WTC11 (cell line): ENCODE measurements around the gene SPDL1. TPM values are rescaled to one million over a fixed set of nuclear protein-coding genes. Genes with fewer than 3 reads are reported as not detected.

Source experiments
- ATAC-seq: fragments of 200-7000 bp; cut with Tn5 transposase; 2 replicates; pipeline ENCODE4 v1.10.0; 2021; ENCODE audit warnings: mild to moderate bottlenecking, moderate library complexity
- CTCF ChIA-PET: fragments of 300-600 bp; sonication (Branson Sonifier 250); formaldehyde crosslinking; loops from one replicate; lab custom pipeline; 2021; ENCODE audit warnings: antibody characterized with exemption; lab: Charles Lee
- POLR2A ChIA-PET: fragments of 350-600 bp; sonication (Branson Sonifier 250); formaldehyde crosslinking; loops from one replicate; lab custom pipeline; 2021; ENCODE audit warnings: antibody characterized with exemption; lab: Charles Lee
- DNase-seq: peaks from one replicate; pipeline ENCODE4 v3.0.0; 2021; ENCODE audit warnings: low spot score
- H3K27ac Mint-ChIP-seq: 2 replicates; pipeline ENCODE4 v1.8.0; 2021; ENCODE audit warnings: mixed read lengths
- H3K27me3 Mint-ChIP-seq: 2 replicates; pipeline ENCODE4 v1.8.0; 2021; ENCODE audit warnings: low read depth, mild to moderate bottlenecking, moderate library complexity, mixed read lengths
- H3K36me3 Mint-ChIP-seq: 2 replicates; pipeline ENCODE4 v1.8.0; 2021; ENCODE audit warnings: mixed read lengths
- H3K4me1 Mint-ChIP-seq: 2 replicates; pipeline ENCODE4 v1.8.0; 2022; ENCODE audit warnings: mixed read lengths
- H3K4me3 Mint-ChIP-seq: 2 replicates; pipeline ENCODE4 v1.8.0; 2021; ENCODE audit warnings: mild to moderate bottlenecking, moderate library complexity, mixed read lengths
- H3K9me3 Mint-ChIP-seq: 2 replicates; pipeline ENCODE4 v1.8.0; 2021; ENCODE audit warnings: mixed read lengths
- CREM ChIP-seq: sonication (generic); formaldehyde crosslinking; IDR thresholded peaks from 2 replicates; pipeline ENCODE4 v1.8.1; 2022; ENCODE audit warnings: mild to moderate bottlenecking, missing genetic modification reagents, moderate library complexity
- E2F5 ChIP-seq: sonication (generic); formaldehyde crosslinking; IDR thresholded peaks from 2 replicates; pipeline ENCODE4 v1.8.1; 2022; ENCODE audit warnings: mild to moderate bottlenecking, moderate library complexity, missing genetic modification reagents
- EMX1 ChIP-seq: fragments of 250-450 bp; sonication (Bioruptor Pico); IDR thresholded peaks from 2 replicates; pipeline ENCODE4 v1.8.0; 2021; ENCODE audit warnings: mild to moderate bottlenecking
- ESRRA ChIP-seq: sonication (generic); formaldehyde crosslinking; IDR thresholded peaks from 2 replicates; pipeline ENCODE4 v1.8.1; 2022; ENCODE audit warnings: mild to moderate bottlenecking, missing genetic modification reagents, borderline replicate concordance
- FOXJ3 ChIP-seq: sonication (generic); formaldehyde crosslinking; IDR thresholded peaks from 2 replicates; pipeline ENCODE4 v1.9.0; 2021; ENCODE audit warnings: missing genetic modification reagents, mild to moderate bottlenecking, borderline replicate concordance
- FOXK1 ChIP-seq: sonication (generic); formaldehyde crosslinking; IDR thresholded peaks from 2 replicates; pipeline ENCODE4 v1.8.0; 2022; ENCODE audit warnings: mild to moderate bottlenecking, moderate library complexity, missing genetic modification reagents
- GRHL2 ChIP-seq: fragments of 250-450 bp; sonication (Bioruptor Pico); IDR thresholded peaks from 2 replicates; pipeline ENCODE4 v1.8.0; 2022; ENCODE audit warnings: mild to moderate bottlenecking, moderate library complexity; ENCODE audit not compliant: insufficient replicate concordance, severe bottlenecking
- IRF1 ChIP-seq: sonication (generic); formaldehyde crosslinking; IDR thresholded peaks from 2 replicates; pipeline ENCODE4 v1.8.0; 2023; ENCODE audit warnings: missing genetic modification reagents
- MAX ChIP-seq: sonication (generic); formaldehyde crosslinking; IDR thresholded peaks from 2 replicates; pipeline ENCODE4 v1.8.0; 2022; ENCODE audit warnings: mild to moderate bottlenecking, missing genetic modification reagents
- NR2C2 ChIP-seq: sonication (generic); formaldehyde crosslinking; IDR thresholded peaks from 2 replicates; pipeline ENCODE4 v1.8.0; 2022; ENCODE audit warnings: mild to moderate bottlenecking, missing genetic modification reagents
- NR3C1 ChIP-seq: sonication (generic); formaldehyde crosslinking; conservative IDR thresholded peaks from 2 replicates; pipeline ENCODE4 v1.8.1; 2023; ENCODE audit warnings: low read depth, mild to moderate bottlenecking, missing genetic modification reagents
- PRDM15 ChIP-seq: sonication (generic); formaldehyde crosslinking; IDR thresholded peaks from 2 replicates; pipeline ENCODE4 v1.8.0; 2022; ENCODE audit warnings: missing genetic modification reagents
- SP1 ChIP-seq: sonication (generic); formaldehyde crosslinking; conservative IDR thresholded peaks from 2 replicates; pipeline ENCODE4 v1.8.1; 2022; ENCODE audit warnings: missing genetic modification reagents
- TP53 ChIP-seq: sonication (generic); formaldehyde crosslinking; IDR thresholded peaks from 2 replicates; pipeline ENCODE4 v1.8.1; 2023; ENCODE audit warnings: mild to moderate bottlenecking, missing genetic modification reagents
- ZBTB21 ChIP-seq: sonication (generic); formaldehyde crosslinking; IDR thresholded peaks from 2 replicates; pipeline ENCODE4 v1.8.1; 2023; ENCODE audit warnings: mild to moderate bottlenecking, missing genetic modification reagents, borderline replicate concordance
- ZMAT4 ChIP-seq: fragments of 250-450 bp; sonication (Bioruptor Pico); IDR thresholded peaks from 2 replicates; pipeline ENCODE4 v1.9.0; 2021; ENCODE audit warnings: mild to moderate bottlenecking
- ZNF232 ChIP-seq: sonication (generic); formaldehyde crosslinking; IDR thresholded peaks from 2 replicates; pipeline ENCODE4 v1.8.0; 2022; ENCODE audit warnings: mild to moderate bottlenecking, missing genetic modification reagents
- ZNF671 ChIP-seq: fragments of 250-450 bp; sonication (Bioruptor Pico); IDR thresholded peaks from 2 replicates; pipeline ENCODE4 v1.8.0; 2021; ENCODE audit warnings: mild to moderate bottlenecking
- ZSCAN18 ChIP-seq: fragments of 250-450 bp; sonication (Bioruptor Pico); IDR thresholded peaks from 2 replicates; pipeline ENCODE4 v2.1.2; 2022; ENCODE audit warnings: mild to moderate bottlenecking, moderate library complexity
- total RNA-seq: library from RNA; stranded (reverse); gene quantifications from 3 replicates; pipeline ENCODE4 v1.2.3, GENCODE V29; 2021
- TF ChIP-seq, protein P1 (sequence below): sonication (generic); formaldehyde crosslinking; IDR thresholded peaks from 2 replicates; pipeline ENCODE4 v1.8.1; 2022; ENCODE audit warnings: mild to moderate bottlenecking, missing genetic modification reagents, moderate library complexity, borderline replicate concordance
- TF ChIP-seq, protein P2 (sequence below): sonication (generic); formaldehyde crosslinking; conservative IDR thresholded peaks from 2 replicates; pipeline ENCODE4 v1.8.1; 2023; ENCODE audit warnings: mild to moderate bottlenecking, low read depth, missing genetic modification reagents, moderate library complexity
- TF ChIP-seq, protein P3 (sequence below): fragments of 250-450 bp; sonication (Bioruptor Pico); IDR thresholded peaks from 2 replicates; pipeline ENCODE4 v1.8.0; 2021; ENCODE audit warnings: mild to moderate bottlenecking

Gene SPDL1
- total RNA-seq, 1 experiment from 2014 or later = 35.1 TPM

GRCh38 chr5:169574134-169574646 is 9.4 kb upstream of the SPDL1 start:
- H3K27me3 Mint-ChIP-seq = peaks cover 4% of the 10 kb centered on the region
- H3K4me1 Mint-ChIP-seq = no peaks in the 10 kb centered on the region
- no peaks in the 10 kb centered on the region for H3K36me3 Mint-ChIP-seq
- ATAC-seq = no peak
- DNase-seq = no peak
- no peak overlapping the region for H3K4me3 Mint-ChIP-seq
- POLR2A ChIA-PET = no interaction called here
- CTCF ChIA-PET = no interaction called here
- no peaks in the 10 kb centered on the region for H3K9me3 Mint-ChIP-seq
- no peak overlapping the region for H3K27ac Mint-ChIP-seq
- TF ChIP-seq ZNF232 (CRISPR knock-in tag) (no peak), MAX (CRISPR knock-in tag) (no peak), ESRRA (CRISPR knock-in tag) (no peak), TP53 (CRISPR knock-in tag) (no peak), NR2C2 (CRISPR knock-in tag) (no peak), NR3C1 (no peak), GRHL2 (no peak), CREM (CRISPR knock-in tag) (no peak), ZBTB21 (CRISPR knock-in tag) (no peak), ZSCAN18 (CRISPR knock-in tag) (no peak), FOXK1 (CRISPR knock-in tag) (no peak), ZMAT4 (CRISPR knock-in tag) (no peak)
- TF ChIP-seq, protein P1, sequence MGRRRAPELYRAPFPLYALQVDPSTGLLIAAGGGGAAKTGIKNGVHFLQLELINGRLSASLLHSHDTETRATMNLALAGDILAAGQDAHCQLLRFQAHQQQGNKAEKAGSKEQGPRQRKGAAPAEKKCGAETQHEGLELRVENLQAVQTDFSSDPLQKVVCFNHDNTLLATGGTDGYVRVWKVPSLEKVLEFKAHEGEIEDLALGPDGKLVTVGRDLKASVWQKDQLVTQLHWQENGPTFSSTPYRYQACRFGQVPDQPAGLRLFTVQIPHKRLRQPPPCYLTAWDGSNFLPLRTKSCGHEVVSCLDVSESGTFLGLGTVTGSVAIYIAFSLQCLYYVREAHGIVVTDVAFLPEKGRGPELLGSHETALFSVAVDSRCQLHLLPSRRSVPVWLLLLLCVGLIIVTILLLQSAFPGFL (CRISPR knock-in tag) = no peak
- TF ChIP-seq, protein P2, sequence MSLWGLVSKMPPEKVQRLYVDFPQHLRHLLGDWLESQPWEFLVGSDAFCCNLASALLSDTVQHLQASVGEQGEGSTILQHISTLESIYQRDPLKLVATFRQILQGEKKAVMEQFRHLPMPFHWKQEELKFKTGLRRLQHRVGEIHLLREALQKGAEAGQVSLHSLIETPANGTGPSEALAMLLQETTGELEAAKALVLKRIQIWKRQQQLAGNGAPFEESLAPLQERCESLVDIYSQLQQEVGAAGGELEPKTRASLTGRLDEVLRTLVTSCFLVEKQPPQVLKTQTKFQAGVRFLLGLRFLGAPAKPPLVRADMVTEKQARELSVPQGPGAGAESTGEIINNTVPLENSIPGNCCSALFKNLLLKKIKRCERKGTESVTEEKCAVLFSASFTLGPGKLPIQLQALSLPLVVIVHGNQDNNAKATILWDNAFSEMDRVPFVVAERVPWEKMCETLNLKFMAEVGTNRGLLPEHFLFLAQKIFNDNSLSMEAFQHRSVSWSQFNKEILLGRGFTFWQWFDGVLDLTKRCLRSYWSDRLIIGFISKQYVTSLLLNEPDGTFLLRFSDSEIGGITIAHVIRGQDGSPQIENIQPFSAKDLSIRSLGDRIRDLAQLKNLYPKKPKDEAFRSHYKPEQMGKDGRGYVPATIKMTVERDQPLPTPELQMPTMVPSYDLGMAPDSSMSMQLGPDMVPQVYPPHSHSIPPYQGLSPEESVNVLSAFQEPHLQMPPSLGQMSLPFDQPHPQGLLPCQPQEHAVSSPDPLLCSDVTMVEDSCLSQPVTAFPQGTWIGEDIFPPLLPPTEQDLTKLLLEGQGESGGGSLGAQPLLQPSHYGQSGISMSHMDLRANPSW (CRISPR knock-in tag) = no peak
- TF ChIP-seq, all 79 proteins: peak for 0

DNA sequence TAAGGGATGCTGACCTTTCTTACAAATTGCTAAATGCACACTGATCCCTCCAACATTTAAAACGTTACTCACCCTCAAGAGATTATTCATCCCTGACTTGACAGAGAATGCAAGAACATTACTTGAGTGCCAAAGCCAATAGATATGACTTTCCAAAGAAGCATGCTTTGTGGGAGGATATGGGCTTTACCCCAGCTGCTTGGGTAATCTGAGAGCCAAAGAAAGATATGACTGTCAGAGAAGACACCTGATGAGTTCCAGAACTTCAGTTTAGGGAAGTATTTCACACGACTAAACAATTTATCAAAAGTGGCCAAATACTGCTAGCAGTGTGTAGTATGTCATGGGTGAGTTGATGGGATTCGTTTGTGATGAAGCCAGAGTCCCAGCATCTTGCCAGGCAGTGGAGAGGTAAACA is 7.4 kb upstream of the SPDL1 start:
- ATAC-seq = no peak
- no peaks in the 10 kb centered on the region for H3K9me3 Mint-ChIP-seq
- no peak for DNase-seq
- H3K27ac Mint-ChIP-seq = no peak overlapping the region
- H3K4me3 Mint-ChIP-seq = no peak overlapping the region
- ChIA-PET CTCF (no interaction called here), POLR2A (no interaction called here)
- H3K27me3 Mint-ChIP-seq = no peaks in the 10 kb centered on the region; the same call in none of the 2 replicates
- H3K36me3 Mint-ChIP-seq = no peaks in the 10 kb centered on the region
- H3K4me1 Mint-ChIP-seq = no peaks in the 10 kb centered on the region
- TF ChIP-seq EMX1 (CRISPR knock-in tag) = no peak
- TF ChIP-seq IRF1 (CRISPR knock-in tag) = no peak
- TF ChIP-seq, protein P3, sequence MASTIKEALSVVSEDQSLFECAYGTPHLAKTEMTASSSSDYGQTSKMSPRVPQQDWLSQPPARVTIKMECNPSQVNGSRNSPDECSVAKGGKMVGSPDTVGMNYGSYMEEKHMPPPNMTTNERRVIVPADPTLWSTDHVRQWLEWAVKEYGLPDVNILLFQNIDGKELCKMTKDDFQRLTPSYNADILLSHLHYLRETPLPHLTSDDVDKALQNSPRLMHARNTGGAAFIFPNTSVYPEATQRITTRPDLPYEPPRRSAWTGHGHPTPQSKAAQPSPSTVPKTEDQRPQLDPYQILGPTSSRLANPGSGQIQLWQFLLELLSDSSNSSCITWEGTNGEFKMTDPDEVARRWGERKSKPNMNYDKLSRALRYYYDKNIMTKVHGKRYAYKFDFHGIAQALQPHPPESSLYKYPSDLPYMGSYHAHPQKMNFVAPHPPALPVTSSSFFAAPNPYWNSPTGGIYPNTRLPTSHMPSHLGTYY (CRISPR knock-in tag) = no peak
- no peak for TF ChIP-seq E2F5 (CRISPR knock-in tag)
- no peak for TF ChIP-seq ZNF671
- TF ChIP-seq PRDM15 (CRISPR knock-in tag) = no peak
- TF ChIP-seq FOXJ3 (CRISPR knock-in tag) = no peak
- TF ChIP-seq SP1 (CRISPR knock-in tag) = no peak
